CD4-positive, alpha-beta memory T cell (primary cell): ENCODE results near the gene TP53BP1. TPM values are rescaled to one million over a fixed set of nuclear protein-coding genes. Genes with fewer than 3 reads are reported as not detected.

ENCODE experiments used
- CTCF ChIA-PET: fragments of 350-600 bp; sonication (Branson Sonifier 250); formaldehyde crosslinking; loops from one replicate; lab custom pipeline; 2021; ENCODE audit warnings: inconsistent platforms; ENCODE audit not compliant: partially characterized antibody; lab: Charles Lee
- POLR2A ChIA-PET: fragments of 350-600 bp; sonication (Branson Sonifier 250); formaldehyde crosslinking; loops from one replicate; lab custom pipeline; 2021; ENCODE audit not compliant: partially characterized antibody; lab: Charles Lee
- DNase-seq, 5 donors: peaks; one replicate each; pipeline versions ENCODE4 v3.0.0 to v3.0.0-alpha.2; 2020 to 2022; ENCODE audit warnings: mixed read lengths in 1 of 5
- H3K27ac ChIP-seq: one replicate; pipeline ENCODE4 v1.7.0; 2013; ENCODE audit warnings: low read depth, low read length
- H3K27me3 ChIP-seq: 2 replicates; pipeline ENCODE4 v1.7.0; 2013; ENCODE audit warnings: mild to moderate bottlenecking, low read length, moderate library complexity; ENCODE audit not compliant: insufficient read depth
- H3K36me3 ChIP-seq: 2 replicates; pipeline ENCODE4 v1.7.0; 2013; ENCODE audit warnings: mild to moderate bottlenecking, low read length, moderate library complexity; ENCODE audit not compliant: insufficient read depth
- H3K4me1 ChIP-seq: 2 replicates; pipeline ENCODE4 v1.7.0; 2013; ENCODE audit warnings: mild to moderate bottlenecking, low read length, moderate library complexity; ENCODE audit not compliant: insufficient read depth
- H3K4me3 ChIP-seq, 2 donors: one replicate each; pipeline ENCODE4 v1.7.0; 2013; ENCODE audit warnings: low read length in 2 of 2, mild to moderate bottlenecking in 1 of 2
- H3K9me3 ChIP-seq, 2 donors: one replicate each; pipeline ENCODE4 v1.7.0; 2013; ENCODE audit warnings: low read length in 2 of 2, control low read depth in 1 of 2; ENCODE audit not compliant: control insufficient read depth in 1 of 2
- H3K27ac Mint-ChIP-seq, 7 donors: one replicate each; pipeline ENCODE4 v1.8.0; 2020 to 2021; ENCODE audit warnings: mixed read lengths in 7 of 7, mild to moderate bottlenecking in 6 of 7, inconsistent platforms in 3 of 7, moderate library complexity in 3 of 7
- H3K27me3 Mint-ChIP-seq, 2 donors: one replicate each; pipeline ENCODE4 v1.8.0; 2020 to 2021; ENCODE audit warnings: mixed read lengths in 2 of 2
- H3K36me3 Mint-ChIP-seq, 2 donors: one replicate each; pipeline ENCODE4 v1.8.0; 2020 to 2021; ENCODE audit warnings: mixed read lengths in 2 of 2, inconsistent platforms in 1 of 2, mild to moderate bottlenecking in 1 of 2
- H3K4me1 Mint-ChIP-seq, 4 donors: one replicate each; pipeline ENCODE4 v1.8.0; 2020 to 2021; ENCODE audit warnings: mixed read lengths in 4 of 4, mild to moderate bottlenecking in 1 of 4
- H3K4me3 Mint-ChIP-seq, 8 donors: one replicate each; pipeline ENCODE4 v1.8.0; 2020 to 2021; ENCODE audit warnings: mixed read lengths in 8 of 8, mild to moderate bottlenecking in 7 of 8, moderate library complexity in 6 of 8, inconsistent platforms in 3 of 8
- H3K9me3 Mint-ChIP-seq, 8 donors: one replicate each; pipeline ENCODE4 v1.8.0; 2020 to 2021; ENCODE audit warnings: mixed read lengths in 8 of 8, mild to moderate bottlenecking in 5 of 8, inconsistent platforms in 3 of 8, moderate library complexity in 1 of 8
- intact Hi-C: fragments of 100-400 bp; cut with micrococcal nuclease; formaldehyde crosslinking; loops from one replicate; pipeline ENCODE4 v1.15.1; 2023
- polyA plus RNA-seq, 2 donors: library from polyadenylated mRNA; unstranded; fragments of 300-500 nt; fragmentation: Illumina TruSeq; gene quantifications; one replicate each; pipeline ENCODE4 v1.2.3, GENCODE V29; 2021
- total RNA-seq, 2 experiments: library from RNA; stranded (reverse); gene quantifications; one replicate each; pipeline ENCODE4 v1.2.3, GENCODE V29; 2021

TP53BP1 gene
- total and polyA plus RNA-seq, 4 experiments from 2014 or later: 2.7 to 46.3 (median 25.5) TPM

DNA sequence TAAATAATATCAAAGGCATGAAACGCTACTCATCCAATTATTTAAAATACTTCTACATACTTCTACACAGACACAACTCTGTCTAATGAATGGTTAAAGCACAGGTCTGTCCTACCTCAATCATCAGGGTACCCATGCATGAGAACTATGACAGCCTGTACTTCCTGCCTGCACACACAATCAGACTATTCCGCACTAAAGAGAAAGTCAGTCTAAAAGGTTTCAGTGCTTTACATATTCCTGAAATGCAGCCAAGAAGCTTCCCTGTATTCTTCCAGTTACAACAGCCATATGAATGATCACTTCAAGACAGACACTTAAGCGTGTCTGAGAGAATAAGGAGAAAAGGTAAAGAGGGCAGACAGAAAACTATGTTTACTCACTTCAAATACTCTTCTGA is 63.3 kb downstream of the TP53BP1 start:
- CTCF ChIA-PET: no interaction called here
- H3K27ac Mint-ChIP-seq: peak overlapping the region in 1 of 7 donors; percentile 40
- no peak overlapping the region for H3K27ac ChIP-seq
- intact Hi-C loops: no loop called here
- H3K4me1 ChIP-seq: no peaks in the 10 kb centered on the region
- no peaks in the 10 kb centered on the region for H3K27me3 ChIP-seq
- peaks cover 0 to 2% (median 0%) of the 10 kb centered on the region in 4 donors for H3K4me1 Mint-ChIP-seq
- H3K9me3 Mint-ChIP-seq: no peaks in the 10 kb centered on the region
- H3K4me3 ChIP-seq: no peak overlapping the region
- H3K9me3 ChIP-seq: no peaks in the 10 kb centered on the region
- peaks cover 54 to 69% of the 10 kb centered on the region in 2 donors for H3K36me3 Mint-ChIP-seq
- H3K36me3 ChIP-seq: peaks cover 37% of the 10 kb centered on the region
- no peak for DNase-seq
- H3K27me3 Mint-ChIP-seq: no peaks in the 10 kb centered on the region
- POLR2A ChIA-PET: no interaction called here
- H3K4me3 Mint-ChIP-seq: no peak overlapping the region

DNA sequence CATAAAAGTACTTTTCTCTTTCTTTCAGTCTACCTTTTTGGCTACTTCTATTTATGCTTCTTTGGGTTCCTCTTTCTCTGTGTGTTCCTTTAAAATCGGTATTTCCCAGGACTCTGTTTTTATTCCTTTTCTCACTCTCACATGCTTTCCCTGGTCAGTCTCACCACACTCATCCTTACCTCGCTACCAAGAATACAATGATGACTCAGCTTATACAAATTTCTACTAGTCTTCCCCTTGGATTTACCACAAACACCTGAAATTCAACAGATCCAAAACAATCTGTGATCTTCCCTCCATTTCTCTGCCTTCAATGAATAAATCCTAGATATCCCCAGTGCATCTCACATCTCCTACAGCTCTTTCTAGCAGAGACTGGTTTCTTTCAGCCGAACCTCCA is 69.2 kb downstream of the TP53BP1 start:
- Histone ChIP-seq H3K4me3 (no peak overlapping the region), H3K27me3 (no peaks in the 10 kb centered on the region), H3K9me3 (no peaks in the 10 kb centered on the region), H3K27ac (no peak overlapping the region), H3K36me3 (peaks cover 35% of the 10 kb centered on the region), H3K4me1 (peaks cover 11% of the 10 kb centered on the region)
- POLR2A ChIA-PET: no interaction called here
- Mint-ChIP-seq H3K27me3 (no peaks in the 10 kb centered on the region), H3K4me3 (no peak overlapping the region), H3K36me3 (peaks cover 48 to 71% of the 10 kb centered on the region in 2 donors), H3K27ac (no peak overlapping the region), H3K4me1 (peaks cover 2 to 9% (median 5%) of the 10 kb centered on the region in 4 donors), H3K9me3 (no peaks in the 10 kb centered on the region)
- CTCF ChIA-PET: no interaction called here
- intact Hi-C loops: no loop called here
- no peak for DNase-seq

DNA sequence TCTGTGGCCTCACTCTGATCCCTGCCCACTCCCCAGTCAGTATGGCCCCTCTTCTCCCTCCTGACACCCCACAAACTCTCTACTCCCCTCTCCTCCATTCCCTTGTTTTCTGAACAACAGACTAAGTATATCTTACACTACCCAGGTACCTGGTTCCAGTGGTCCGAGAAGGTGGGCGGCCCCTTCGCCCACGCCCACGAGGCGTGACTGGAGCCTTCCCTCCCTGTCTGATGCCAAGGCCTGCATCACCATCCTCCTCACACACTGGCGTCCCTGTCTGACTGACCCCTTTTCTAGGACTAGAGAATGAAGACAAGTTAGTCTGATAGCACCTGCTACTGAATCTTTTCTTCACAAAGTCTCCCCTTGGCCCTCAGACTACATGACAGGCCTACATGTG is 72.1 kb downstream of the TP53BP1 start:
- no peaks in the 10 kb centered on the region for H3K9me3 Mint-ChIP-seq
- Histone ChIP-seq H3K27ac (no peak overlapping the region), H3K36me3 (peaks cover 34% of the 10 kb centered on the region), H3K4me1 (peaks cover 11% of the 10 kb centered on the region), H3K9me3 (no peaks in the 10 kb centered on the region), H3K4me3 (no peak overlapping the region), H3K27me3 (no peaks in the 10 kb centered on the region)
- H3K4me3 Mint-ChIP-seq: no peak overlapping the region
- intact Hi-C loops: no loop called here
- ChIA-PET CTCF (no interaction called here), POLR2A (no interaction called here)
- peaks cover 2 to 9% (median 7%) of the 10 kb centered on the region in 4 donors for H3K4me1 Mint-ChIP-seq
- peaks cover 45 to 72% of the 10 kb centered on the region in 2 donors for H3K36me3 Mint-ChIP-seq
- H3K27me3 Mint-ChIP-seq: no peaks in the 10 kb centered on the region
- DNase-seq: no peak
- peak overlapping the region in 3 of 7 donors; percentile 57 to 83 (median 68) for H3K27ac Mint-ChIP-seq

DNA sequence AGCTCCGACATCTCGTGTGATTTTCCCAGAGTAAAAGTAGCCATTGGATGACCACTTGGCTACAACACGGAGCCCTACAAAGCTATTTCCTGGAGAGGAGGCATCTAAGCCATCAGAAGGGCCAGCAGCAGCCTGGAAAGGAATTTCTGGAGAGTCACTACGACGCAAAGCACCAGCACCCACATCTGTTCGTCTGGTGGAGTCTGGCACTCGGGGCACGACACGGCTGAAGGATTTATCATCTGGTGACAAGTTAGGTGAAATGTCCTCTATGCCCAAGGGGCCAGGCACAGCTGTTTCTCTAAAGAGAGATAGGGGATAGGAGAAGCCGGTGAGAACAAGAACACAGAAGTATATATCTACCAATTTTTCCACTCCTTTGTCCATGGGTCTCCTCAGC is 72.5 kb downstream of the TP53BP1 start:
- Mint-ChIP-seq H3K9me3 (no peaks in the 10 kb centered on the region), H3K4me1 (peaks cover 2 to 9% (median 7%) of the 10 kb centered on the region in 4 donors), H3K27ac (peak overlapping the region in 3 of 7 donors; percentile 7 to 57 (median 46)), H3K27me3 (no peaks in the 10 kb centered on the region), H3K4me3 (no peak overlapping the region), H3K36me3 (peaks cover 49 to 76% of the 10 kb centered on the region in 2 donors)
- DNase-seq: no peak
- Histone ChIP-seq H3K27me3 (no peaks in the 10 kb centered on the region), H3K4me1 (peaks cover 11% of the 10 kb centered on the region), H3K36me3 (peaks cover 38% of the 10 kb centered on the region), H3K9me3 (no peaks in the 10 kb centered on the region), H3K27ac (no peak overlapping the region), H3K4me3 (no peak overlapping the region)
- ChIA-PET CTCF (no interaction called here), POLR2A (no interaction called here)
- intact Hi-C loops: no loop called here

DNA sequence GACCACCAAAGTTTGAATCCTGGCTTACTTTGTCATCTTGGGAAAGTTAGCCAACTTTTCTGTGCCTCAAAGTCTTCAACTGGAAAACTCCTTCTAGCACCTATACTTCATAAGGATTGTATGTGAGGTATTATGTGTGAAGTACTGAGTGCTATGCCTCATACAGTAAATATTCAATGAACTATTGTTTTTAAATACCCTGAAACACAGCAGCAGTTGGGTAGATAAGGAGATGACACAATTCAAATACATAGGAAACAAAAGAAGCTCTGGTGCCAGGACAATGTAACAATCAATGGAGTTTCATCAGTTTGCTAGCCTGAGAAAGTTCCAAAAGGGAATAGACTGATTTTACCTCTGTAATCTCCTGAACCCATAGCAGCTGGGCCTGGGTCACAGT is 78.8 kb downstream of the TP53BP1 start:
- peaks cover 52 to 80% of the 10 kb centered on the region in 2 donors for H3K36me3 Mint-ChIP-seq
- no peak overlapping the region for H3K4me3 ChIP-seq
- intact Hi-C loops: no loop called here
- H3K27ac Mint-ChIP-seq: peak overlapping the region in 2 of 7 donors; percentile 29 to 54
- H3K9me3 Mint-ChIP-seq: peaks cover 0 to 1% (median 0%) of the 10 kb centered on the region in 8 donors
- H3K27me3 ChIP-seq: no peaks in the 10 kb centered on the region
- H3K9me3 ChIP-seq: no peaks in the 10 kb centered on the region
- no peak overlapping the region for H3K4me3 Mint-ChIP-seq
- H3K36me3 ChIP-seq: peaks cover 34% of the 10 kb centered on the region
- H3K27ac ChIP-seq: no peak overlapping the region
- H3K4me1 Mint-ChIP-seq: peaks cover 0 to 5% (median 3%) of the 10 kb centered on the region in 4 donors
- ChIA-PET CTCF (no interaction called here), POLR2A (no interaction called here)
- H3K4me1 ChIP-seq: no peaks in the 10 kb centered on the region
- H3K27me3 Mint-ChIP-seq: no peaks in the 10 kb centered on the region
- DNase-seq: no peak

DNA sequence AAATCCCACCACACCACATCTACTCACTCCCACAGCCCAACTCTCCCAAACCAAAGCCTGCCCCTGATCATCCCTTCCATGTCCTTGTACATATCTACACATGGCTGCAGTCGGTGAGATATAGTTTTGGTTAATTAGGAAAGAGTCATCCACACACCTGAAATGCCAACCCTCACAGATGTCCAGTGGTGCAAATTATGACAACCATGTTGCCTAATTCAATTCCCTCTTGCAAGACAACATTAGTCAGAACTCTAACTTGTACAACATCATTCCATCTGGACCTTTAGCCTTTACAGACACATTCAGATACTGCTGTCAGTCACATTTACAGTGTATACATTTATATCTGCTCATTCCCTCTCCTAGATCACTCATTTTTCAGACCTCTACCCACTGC is 80.9 kb downstream of the TP53BP1 start:
- H3K36me3 ChIP-seq: peaks cover 48% of the 10 kb centered on the region
- peaks cover 63 to 91% of the 10 kb centered on the region in 2 donors for H3K36me3 Mint-ChIP-seq

DNA sequence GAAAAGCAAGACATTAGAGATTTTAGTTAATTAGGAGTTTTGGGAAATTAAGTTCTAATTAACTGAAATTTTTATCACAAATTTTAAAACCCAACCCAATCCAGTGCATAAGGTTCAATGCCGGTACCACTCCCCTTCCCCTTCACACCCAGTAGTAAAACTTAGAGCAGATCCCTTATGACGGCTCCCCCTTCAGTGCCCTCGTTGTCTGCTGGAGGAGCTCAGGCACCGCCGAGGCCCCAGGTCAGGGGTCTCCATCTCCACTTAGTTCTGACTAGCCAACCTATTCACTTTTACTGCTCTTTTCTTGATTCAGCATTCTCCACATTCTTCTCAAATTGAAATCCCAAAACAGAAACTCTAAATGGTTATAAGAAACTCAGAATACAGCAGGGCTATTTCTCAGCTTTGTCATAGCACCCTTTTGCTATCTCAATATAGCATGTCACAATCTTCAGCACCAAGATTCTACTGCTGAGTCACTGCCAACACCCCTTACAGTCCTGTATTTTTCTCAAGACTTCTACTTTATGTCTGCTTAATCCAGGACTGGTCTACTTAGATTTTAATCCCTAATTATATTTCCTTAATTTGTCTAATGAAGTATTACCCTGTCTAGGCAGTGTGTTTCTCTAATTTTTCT is 82.3 kb downstream of the TP53BP1 start:
- ChIA-PET CTCF (interaction anchor here (0.6 to 2.1 kb wide), 2 partner anchors 34 to 180 kb away, joined by 3 to 7 read pairs; no protein-coding TSS in a partner anchor), POLR2A (no interaction called here)
- Histone ChIP-seq H3K4me1 (no peaks in the 10 kb centered on the region), H3K27ac (no peak overlapping the region), H3K27me3 (no peaks in the 10 kb centered on the region), H3K36me3 (peaks cover 49% of the 10 kb centered on the region), H3K9me3 (no peaks in the 10 kb centered on the region), H3K4me3 (no peak overlapping the region)
- intact Hi-C loops: no loop called here
- H3K4me3 Mint-ChIP-seq: no peak overlapping the region
- peaks cover 66 to 92% of the 10 kb centered on the region in 2 donors for H3K36me3 Mint-ChIP-seq
- H3K27me3 Mint-ChIP-seq: no peaks in the 10 kb centered on the region
- peaks cover 0 to 1% (median 0%) of the 10 kb centered on the region in 8 donors for H3K9me3 Mint-ChIP-seq
- peak overlapping the region in 3 of 7 donors; percentile 18 to 89 (median 53) for H3K27ac Mint-ChIP-seq
- peaks cover 0 to 5% (median 2%) of the 10 kb centered on the region in 4 donors for H3K4me1 Mint-ChIP-seq
- DNase-seq: no peak

More for the DNA sequence above, 80.9 kb downstream of the TP53BP1 start:
- H3K27me3 Mint-ChIP-seq: no peaks in the 10 kb centered on the region
- Histone ChIP-seq H3K27ac (no peak overlapping the region), H3K9me3 (no peaks in the 10 kb centered on the region), H3K4me3 (no peak overlapping the region), H3K27me3 (no peaks in the 10 kb centered on the region), H3K4me1 (no peaks in the 10 kb centered on the region)
- peaks cover 0 to 5% (median 2%) of the 10 kb centered on the region in 4 donors for H3K4me1 Mint-ChIP-seq
- ChIA-PET CTCF (no interaction called here), POLR2A (no interaction called here)
- H3K9me3 Mint-ChIP-seq: peaks cover 0 to 1% (median 0%) of the 10 kb centered on the region in 8 donors
- intact Hi-C loops: no loop called here
- peak overlapping the region in 6 of 7 donors; percentile 14 to 74 (median 62) for H3K27ac Mint-ChIP-seq
- H3K4me3 Mint-ChIP-seq: no peak overlapping the region
- DNase-seq: no peak
